Measurements from ENCODE around the gene UGT1A10.

The UGT1A10 gene

DNA sequence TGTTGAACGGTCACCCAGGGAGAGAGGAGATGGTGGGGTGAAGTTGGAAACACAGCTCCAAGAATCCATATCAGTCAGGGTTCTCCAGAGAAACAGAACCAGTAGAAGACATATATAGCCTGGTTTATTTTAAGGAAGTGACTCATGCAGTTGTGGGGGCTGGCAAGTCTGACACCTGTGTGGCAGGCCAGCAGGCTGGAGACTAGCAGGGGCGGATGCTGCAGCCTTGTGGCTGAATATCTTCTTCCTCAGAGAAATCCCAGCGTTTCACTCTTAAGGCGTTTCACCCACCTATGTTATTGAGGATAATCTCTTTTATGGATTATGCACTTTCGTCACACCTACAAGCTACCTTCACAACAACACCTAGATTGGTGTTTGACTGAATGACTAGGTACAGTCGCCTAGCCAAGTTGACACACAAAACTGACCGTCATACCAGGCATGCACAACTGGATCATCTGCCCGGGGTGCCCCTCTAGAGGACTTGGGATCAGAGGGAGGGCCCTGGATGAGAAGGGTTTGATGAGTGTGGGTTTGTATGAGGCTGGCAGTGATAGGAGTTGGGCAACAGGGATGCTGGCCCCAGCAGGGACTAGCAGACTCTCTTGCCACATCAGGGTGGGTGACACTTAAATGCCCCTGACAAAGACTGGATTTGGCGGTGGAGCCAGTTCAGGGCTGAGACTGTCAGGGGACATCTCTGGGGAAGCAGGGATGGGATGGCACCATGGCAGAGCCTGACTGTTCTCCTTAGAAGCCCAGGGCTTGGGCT, 165.3 kb downstream of the UGT1A10 start:
- DNase-seq = peak in 7 of 56 donors; percentile 4 to 13 (median 10)

DNA sequence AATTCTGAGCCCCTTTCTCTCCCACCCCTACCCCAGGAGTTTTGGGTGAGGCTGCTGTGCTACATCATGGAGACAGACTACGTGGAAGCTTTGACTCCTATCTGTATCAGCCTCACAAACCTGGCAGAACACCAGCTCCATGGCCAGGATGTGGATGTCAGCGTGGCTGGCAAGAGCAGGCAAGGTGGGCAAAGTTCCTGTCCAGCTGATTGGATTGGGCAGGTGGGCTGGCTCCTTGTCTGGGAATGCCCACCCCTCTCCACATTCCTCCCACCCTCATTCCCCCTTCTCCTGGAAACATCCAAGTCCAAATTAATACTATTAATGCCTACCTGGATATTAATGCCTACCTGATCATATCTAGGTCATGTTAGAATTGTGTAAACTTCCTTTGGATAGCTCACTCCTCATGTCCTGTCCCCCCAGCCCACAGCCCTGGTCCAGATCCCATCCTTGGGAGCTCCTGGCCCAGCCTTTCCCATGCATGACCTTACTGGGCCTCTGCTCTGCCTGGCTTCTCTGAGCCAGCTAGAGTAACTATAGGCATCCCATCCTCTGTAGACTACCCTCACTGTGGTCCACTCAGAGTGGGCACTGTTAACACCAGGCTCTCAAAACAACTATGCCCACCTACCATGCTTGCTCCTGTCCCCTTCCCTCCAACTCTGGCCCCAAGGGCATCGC, 166.0 kb downstream of the UGT1A10 start:
- DNase-seq = no peak

DNA sequence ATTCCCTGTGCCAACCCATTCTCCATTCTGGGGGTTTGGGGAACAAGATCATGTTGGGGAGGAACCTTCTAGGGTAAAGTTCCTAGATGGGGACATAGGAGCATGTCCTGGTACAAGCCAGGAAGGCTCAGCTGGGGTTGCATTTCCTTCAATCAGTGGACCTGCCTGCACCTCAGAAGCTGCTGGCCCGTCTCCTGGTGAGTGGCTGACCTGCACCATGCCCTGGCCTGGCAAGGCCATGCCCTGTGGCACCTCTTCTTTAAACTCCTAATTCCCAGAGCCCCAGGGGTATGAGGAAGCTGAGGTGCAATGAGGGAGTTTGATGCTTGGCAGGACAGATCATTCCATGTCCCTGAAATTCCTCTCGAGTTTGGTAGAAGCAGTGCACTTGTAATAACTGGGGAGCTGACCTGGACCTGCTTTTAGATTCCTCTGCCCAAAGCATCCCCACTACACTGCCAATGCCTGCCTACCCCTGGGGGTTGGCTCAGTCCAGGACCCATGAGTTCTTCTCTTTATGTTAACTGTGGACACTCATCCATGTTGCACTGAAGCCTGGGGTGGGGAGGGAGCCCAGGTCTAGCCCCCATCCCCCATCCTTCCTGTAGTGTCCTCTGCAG, 167.2 kb downstream of the UGT1A10 start:
- no peak for DNase-seq

DNA sequence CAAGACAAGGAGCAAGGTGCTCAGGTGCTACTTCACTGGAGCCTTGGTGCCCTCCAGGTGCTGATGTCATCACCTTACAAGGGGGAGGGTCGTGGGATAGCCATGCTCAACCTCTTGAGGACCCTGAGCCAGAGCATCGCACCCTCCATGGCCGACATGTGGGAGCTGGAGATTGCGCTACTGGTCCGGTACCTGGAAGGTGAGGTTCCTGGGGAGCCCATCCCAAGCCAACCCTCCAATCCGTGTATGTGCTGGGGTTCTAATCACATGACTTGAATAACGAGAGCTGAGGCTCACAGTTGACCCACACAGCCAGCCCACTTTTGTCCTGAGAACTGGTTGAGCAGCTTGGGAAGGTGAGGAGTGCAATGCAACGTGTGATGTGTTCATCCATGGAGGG, 167.7 kb downstream of the UGT1A10 start:
- DNase-seq = no peak

DNA sequence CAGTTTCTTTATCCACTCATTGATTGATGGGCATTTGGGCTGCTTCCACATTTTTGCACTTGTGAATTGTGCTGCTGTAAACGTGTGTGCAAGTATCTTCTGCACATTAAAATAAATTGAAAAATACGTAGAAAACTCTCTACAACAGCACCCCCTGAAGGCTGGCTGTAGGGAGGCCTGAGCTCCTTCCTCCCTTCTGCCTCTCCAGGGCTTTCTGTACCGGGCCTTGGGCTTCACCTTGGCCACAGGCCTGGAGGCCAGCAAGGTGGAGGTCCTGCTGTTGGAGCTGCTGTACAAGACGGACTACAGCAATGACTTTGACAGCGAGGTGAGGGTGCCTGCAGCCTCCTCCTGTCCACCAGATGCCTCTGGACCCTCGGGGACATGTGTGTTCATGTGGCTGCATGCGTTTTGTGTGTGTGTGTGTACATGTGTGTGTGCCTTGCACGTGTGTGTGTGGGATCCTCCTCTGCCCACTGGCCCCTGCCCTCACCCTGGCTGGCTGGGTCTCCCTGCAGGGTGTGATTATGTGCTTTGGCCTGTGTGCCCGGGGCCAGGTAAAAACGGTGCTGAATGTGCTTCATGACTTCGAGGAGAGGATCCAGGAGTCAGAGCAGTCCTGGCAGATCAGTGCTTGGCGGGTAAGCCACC, 171.1 kb downstream of the UGT1A10 start:
- no peak for DNase-seq

DNA sequence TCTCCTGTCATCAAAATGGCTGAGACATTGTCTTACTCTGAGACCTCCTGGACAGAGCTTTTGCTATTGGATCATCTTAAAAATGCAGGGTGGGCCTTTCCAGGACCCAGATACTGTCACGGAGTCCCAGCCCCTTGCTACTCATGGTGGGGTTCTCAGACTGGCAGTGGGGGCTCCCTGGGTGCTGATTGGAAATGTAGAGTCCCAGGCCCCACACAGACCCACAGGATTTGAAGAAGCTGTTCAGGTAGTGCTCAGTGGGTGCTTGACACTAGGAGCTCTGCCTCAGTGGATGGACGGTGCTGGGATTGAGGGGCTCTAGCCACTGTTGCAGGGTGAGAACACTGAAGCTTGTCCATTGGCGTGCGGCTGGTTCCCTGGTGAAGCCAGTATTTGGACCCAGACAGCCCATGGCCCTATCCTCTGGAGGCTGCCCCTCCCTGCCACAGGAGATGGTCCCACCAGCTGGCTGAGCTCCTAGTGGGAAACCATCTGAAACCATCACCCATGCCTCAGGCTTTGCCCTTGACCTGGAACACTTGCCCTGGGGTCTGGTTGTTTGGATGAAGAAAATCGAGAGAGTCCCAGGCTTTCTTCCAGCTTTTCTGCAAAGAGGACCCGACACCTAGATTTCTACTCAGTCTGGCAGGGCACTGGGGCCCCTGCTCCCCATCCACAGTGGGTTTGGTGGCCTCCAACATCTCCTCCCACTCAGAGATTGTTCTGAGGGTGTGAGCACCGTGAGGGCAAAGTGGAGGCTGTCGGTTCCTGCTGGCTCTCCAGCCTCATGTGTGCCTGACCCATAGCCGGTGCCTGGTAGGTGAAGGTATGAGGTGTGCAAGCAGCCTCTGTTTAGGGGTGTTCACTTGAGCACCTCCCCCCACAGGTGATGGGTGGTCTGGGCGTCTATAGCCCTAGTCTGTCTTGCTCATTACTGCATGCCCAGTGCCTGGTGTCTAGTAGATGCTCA, 172.0 kb downstream of the UGT1A10 start:
- DNase-seq = no peak

DNA sequence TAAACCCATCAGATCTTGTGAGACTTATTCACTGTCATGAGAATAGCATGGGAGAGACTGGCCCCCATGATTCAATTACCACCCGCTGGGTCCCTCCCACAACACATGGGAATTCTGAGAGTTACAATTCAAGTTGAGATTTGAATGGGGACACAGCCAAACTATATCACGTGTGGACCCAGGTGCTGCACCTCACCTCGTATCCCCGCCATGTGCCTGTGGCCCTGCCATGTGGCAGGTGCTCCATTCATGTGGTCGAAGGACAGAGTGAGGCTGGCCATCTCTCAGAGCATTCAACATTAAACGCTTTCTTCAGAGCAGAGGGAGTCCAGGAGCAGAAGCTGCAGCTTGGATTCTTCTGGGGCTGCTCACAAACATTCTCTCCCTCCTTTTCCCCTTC, 174.1 kb downstream of the UGT1A10 start:
- no peak for DNase-seq

DNA sequence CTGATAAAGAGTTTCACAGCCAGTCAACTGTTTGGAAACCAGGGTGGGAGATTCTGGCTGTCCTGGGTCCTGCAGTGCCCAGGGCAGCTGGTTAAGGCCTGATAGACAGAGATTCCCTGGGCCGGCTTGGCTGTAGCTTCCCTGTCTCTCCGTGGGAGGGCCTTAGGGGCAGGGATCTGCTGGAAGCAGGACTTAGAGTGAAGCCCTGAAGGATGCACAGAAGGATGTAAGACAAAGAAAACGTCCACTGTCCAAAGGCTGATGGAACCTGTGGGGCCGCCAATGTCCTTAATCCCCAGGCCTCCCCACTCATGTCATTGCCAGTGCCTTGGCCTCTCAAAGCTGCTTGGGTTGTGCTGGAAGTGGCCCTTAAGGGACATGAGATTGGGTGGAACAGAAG, 174.8 kb downstream of the UGT1A10 start:
- DNase-seq = no peak

DNA sequence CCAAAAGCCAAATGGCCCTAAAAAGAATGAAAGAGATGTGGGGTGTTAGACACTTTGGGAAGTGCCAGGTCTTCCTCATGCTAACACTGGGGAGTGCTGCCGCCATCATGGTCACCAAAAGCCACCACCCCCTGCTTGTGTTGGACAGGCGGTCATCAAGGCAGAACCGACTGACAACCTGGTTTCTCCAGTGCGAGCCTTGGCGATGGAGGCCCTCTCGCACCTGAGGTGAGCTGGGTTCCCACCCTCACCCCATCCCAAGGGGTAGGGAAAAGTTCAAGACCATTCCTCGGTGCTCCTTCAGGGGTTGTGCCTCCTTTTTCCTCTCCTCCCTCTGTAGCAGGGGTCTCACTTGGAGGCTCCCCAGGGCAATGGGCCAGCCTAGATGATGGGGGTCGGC, 175.5 kb downstream of the UGT1A10 start:
- DNase-seq = no peak

DNA sequence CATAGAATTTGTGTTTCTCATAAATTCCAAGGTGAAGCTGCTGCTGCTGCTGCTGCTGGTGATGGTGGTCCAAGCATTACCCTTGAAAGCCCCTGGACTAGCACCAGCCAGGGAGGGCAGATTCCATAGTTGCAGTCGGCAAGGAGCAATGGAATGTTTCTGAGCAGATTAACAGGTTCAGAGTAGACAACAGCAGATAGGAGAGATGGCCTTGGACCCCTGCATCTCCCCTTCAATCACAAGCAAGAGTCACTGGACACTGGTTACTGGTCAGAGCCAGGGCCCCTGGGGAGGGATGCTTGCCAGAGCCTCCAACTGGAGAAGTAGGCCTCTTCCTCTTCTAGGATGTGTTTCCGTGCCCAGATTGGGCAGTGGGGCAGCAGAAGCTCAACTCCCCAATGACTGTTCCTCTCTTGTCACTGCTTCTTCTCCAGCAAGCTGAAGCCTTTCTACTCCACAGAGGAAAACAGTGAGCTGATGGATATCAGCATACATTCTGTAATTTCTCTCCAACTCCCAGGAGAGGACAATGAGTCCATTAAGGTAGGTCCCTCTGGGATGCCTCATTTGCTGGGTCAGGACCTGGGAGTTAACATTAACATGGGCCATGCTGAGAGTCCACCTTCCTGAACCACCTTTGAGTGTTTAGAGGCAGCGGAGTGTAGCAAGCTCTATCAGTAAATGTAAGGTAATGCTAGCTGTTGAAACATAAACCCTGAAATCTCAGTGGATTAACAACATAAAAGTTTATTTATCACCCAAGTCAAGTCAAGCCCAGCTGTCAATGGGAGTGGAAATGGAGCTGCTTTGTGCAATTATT, 177.2 kb downstream of the UGT1A10 start:
- DNase-seq = no peak

DNA sequence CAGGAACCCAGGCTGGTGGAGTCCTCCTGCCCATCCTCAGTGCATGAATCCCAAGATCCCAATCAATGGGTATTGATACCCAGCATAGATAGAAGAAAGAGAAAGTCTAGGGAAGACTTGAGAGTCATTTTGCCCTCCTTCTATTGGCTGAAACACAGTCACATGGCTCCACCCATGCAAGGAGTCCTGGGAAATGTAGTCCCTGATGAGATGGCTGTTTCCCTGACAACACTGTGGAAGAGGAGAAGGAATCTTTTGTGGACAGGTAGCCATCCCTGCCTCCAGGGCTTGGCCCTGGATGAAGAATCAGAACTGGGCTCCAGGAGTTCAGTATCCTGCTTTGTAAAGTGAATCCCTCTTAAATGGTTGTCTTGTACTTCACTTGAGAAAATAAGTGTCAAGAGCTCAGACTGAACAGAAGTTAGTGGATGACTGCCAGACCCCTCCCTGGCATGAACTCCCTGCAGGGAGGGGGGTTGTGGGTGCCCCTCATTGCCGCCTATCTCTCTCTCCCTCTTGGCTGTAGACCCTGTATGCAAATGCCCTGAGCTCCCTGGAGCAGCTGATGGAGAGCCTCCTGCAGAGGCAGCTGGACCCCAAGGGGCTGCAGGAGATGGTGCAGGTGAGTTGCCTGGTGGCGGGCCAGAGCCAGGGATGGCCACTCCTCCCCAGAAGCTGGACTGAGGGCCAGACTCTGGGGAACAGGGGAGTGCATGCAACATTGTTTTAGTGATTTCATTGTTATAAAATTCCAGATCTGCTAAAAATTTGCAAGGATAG, 178.0 kb downstream of the UGT1A10 start:
- DNase-seq = no peak

DNA sequence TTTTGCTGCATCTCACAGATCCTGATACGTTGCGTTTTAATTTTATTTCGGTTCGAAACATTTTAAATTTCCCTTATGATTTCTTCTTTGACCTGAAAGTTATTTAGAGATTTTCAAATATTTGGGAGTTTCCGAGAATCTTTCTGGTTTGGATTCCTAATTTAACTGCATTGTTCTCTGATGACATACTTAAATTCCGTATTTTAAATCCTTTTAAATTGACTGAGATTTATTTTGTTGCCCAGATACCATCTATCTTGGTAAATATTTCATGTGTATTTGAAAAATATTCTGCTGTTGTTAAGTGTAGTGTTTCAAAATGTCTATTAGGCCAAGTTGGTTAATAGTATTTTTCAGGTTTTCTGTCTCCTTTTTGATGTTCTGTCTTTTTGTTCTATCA, 179.6 kb downstream of the UGT1A10 start:
- no peak for DNase-seq

DNA sequence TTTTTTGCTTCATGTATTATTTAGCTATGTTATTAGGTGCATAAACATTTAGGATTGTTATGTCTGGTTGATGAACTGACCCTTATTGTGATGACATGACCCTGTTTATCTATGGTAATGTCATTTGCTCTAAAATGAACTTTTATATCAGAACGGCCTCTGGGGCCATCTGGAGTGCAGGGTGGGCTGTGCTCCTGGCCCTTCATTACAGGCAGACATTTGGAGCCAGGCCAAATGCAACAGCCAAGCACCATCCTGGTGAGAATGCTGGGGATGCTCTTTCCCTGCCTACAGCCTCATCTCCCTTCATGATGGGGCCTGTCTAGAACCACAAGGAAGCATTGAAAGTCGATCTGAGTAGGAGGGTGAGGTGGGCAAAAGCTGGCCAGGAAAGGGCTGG, 180.1 kb downstream of the UGT1A10 start:
- no peak for DNase-seq

DNA sequence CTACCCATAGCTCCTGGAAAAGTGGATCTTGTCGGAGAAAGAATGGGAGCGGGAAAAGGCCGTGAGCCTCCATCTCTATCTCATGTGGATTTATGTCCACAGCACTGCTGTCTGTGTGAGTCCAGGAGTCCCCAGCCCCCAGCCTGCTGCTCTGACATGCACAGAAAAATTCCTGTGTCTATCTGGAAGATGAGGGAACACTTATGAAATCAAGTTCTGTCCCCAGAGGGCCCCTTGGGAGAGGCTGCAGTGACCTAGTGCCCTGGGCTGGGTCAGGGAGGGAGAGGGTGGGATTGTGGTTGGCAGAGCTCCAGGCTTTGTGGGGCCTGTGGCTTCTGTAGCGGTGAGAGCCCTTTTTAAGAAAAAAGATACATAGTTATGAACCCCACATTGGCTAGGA, 180.5 kb downstream of the UGT1A10 start:
- DNase-seq = no peak

DNA sequence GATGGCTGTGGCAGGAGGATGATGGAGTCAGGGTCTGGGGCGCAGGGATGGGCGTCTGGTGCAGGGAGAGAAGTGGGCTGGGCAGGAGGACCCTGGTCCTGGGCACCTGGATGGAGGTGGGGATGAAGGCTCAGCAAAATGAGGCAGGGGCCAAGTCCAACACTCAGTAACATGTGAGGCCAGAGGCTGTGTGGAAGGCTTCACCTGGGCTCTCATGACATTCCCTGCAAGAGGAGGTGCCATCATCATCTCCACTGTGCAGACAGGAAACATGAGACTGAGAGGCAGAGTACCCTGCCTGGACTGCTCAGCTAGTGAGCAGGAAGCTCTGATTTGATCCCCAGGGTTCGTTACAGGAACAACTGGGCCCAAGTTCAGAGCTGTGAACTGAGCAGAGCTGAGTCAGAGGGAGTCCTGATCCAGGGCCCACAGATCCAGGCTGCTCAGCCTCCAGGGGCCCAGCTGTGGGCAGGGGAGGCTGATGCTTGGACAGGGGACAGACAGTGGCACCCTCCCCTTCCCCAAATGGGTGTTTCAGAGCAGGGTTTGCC, 181.2 kb downstream of the UGT1A10 start:
- no peak for DNase-seq

DNA sequence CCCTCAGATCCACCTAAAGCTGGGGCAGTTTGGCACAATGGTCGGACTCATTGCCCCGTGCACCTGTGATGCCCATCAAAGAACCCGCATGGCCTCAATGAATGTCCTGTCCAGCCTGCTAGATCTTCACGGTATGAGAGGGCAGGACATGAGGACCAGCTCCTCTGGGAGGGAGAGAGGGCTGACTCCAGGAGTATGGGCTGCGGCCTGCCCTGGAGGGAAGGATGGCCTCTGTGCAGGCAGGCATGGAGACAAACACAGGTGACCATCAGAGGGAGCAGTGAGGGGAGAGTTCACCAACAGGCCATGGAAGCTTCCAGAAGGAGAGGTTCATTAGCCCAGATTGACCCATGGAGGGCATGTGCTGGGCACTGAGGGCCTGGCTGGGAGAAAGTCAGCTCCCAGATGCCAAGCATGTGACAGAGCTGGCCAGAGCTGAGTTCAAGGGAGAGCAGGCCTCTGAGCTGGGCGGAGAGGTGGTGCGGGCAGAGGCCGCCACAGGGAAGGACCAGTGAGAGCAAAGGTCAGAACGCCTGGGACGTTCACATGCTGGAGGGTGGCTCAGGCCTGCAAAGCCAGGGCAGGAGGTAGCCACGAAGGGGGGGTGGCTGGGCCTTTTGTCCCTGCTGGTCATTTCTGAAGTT, 181.9 kb downstream of the UGT1A10 start:
- no peak for DNase-seq

DNA sequence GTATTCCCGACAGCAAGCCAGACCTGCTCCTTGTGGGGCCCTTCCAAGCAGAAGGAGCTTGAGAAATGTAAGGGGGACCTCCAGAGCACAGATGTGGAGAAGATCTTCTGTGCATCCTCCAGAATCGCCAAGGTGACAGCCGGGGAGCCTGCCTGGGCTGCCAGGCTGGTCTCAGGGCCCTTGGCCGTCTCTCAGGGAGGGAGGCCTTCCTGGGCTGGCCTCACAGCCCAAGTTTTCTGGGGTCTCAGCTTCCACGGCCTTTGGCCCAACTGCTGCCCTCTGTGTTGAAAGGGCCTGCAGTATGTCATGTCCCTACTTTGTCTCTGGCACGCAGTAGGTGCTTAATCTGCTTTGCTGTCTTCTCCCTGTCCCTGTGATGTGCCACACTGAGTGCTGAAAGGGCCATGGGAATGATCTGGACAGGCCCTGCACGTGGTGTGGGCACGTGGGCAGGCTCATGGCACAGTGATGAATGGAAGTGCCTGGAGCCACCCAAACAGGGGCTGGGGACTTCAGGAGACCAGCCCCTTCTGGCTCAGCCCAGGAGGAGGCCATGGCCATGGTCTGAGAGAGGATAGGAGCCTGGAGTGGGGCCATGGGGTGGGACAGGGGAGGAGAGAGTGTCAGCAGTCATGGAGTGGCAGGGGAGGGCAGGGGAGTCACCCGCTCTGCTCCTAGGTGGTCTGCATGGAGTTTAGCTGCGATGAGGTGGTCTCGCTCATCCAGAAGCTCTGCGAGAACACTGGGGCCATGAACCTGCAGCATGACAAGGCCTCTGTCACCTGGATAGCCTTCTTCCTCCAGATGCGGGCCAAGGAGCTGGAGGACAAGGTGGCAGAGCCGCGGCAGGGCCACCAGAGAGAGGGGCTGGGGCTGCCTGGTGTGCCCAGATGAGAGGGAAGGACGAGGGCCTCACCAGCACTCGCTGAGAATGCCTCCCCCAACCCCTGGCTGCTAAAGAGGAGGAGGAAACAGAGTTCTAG, 182.7 kb downstream of the UGT1A10 start:
- no peak for DNase-seq

Data from nucleus accumbens (tissue), 56 donors.